Measurements from ENCODE around the gene ANTXR1.

ANTXR1 gene

GRCh38 chr2:69196327-69197117 is 183.5 kb downstream of the ANTXR1 start:
- DNase-seq (ENCODE audit: insufficient read length, low spot score) (no peak), FAIRE-seq (no peak)
- TF ChIP-seq TAF1 (IDR thresholded peaks at IDR 0.05; ENCODE audit: low read depth, low read length) (no peak), POLR2A (IDR thresholded peaks at IDR 0.05; ENCODE audit: low read depth, low read length) (no peak), SPI1 (IDR thresholded peaks at IDR 0.05; ENCODE audit: low read depth, low read length) (no peak), PAX5 (IDR thresholded peaks at IDR 0.05; ENCODE audit: insufficient read depth, low read length, severe bottlenecking) (no peak), POU2F2 (IDR thresholded peaks at IDR 0.05; ENCODE audit: low read depth, low read length) (no peak)

- DNase-seq (ENCODE audit: insufficient read length, low spot score) (no peak), FAIRE-seq (no peak)
- TF ChIP-seq PAX5 (IDR thresholded peaks at IDR 0.05; ENCODE audit: insufficient read depth, low read length, severe bottlenecking) (no peak), POLR2A (IDR thresholded peaks at IDR 0.05; ENCODE audit: low read depth, low read length) (no peak), POLR2AphosphoS5 (IDR thresholded peaks at IDR 0.05; ENCODE audit: low read depth, low read length) (no peak), SPI1 (IDR thresholded peaks at IDR 0.05; ENCODE audit: low read depth, low read length) (no peak), POU2F2 (IDR thresholded peaks at IDR 0.05; ENCODE audit: low read depth, low read length) (no peak), TAF1 (IDR thresholded peaks at IDR 0.05; ENCODE audit: low read depth, low read length) (no peak)
Observed at GRCh38 chr2:69200107-69200520, 187.1 kb downstream of the ANTXR1 start.

GRCh38 chr2:69201259-69201658 is 188.3 kb downstream of the ANTXR1 start:
- TF ChIP-seq PAX5 (IDR thresholded peaks at IDR 0.05; ENCODE audit: insufficient read depth, low read length, severe bottlenecking), result no peak
- TF ChIP-seq TAF1 (IDR thresholded peaks at IDR 0.05; ENCODE audit: low read depth, low read length), result no peak
- no peak for TF ChIP-seq SPI1 (IDR thresholded peaks at IDR 0.05; ENCODE audit: low read depth, low read length)
- TF ChIP-seq POLR2A (IDR thresholded peaks at IDR 0.05; ENCODE audit: low read depth, low read length), result no peak
- no peak for TF ChIP-seq POLR2AphosphoS5 (IDR thresholded peaks at IDR 0.05; ENCODE audit: low read depth, low read length)
- no peak for TF ChIP-seq POU2F2 (IDR thresholded peaks at IDR 0.05; ENCODE audit: low read depth, low read length)
- FAIRE-seq (no peak), DNase-seq (ENCODE audit: insufficient read length, low spot score) (no peak)

GRCh38 chr2:69202327-69202726 is 189.3 kb downstream of the ANTXR1 start:
- no peak for FAIRE-seq
- DNase-seq (ENCODE audit: insufficient read length, low spot score), result no peak
- TF ChIP-seq POU2F2 (IDR thresholded peaks at IDR 0.05; ENCODE audit: low read depth, low read length) (no peak), POLR2AphosphoS5 (IDR thresholded peaks at IDR 0.05; ENCODE audit: low read depth, low read length) (no peak), TAF1 (IDR thresholded peaks at IDR 0.05; ENCODE audit: low read depth, low read length) (no peak), SPI1 (IDR thresholded peaks at IDR 0.05; ENCODE audit: low read depth, low read length) (no peak), PAX5 (IDR thresholded peaks at IDR 0.05; ENCODE audit: insufficient read depth, low read length, severe bottlenecking) (no peak), POLR2A (IDR thresholded peaks at IDR 0.05; ENCODE audit: low read depth, low read length) (no peak)

GRCh38 chr2:69203166-69203985 is 190.4 kb downstream of the ANTXR1 start:
- DNase-seq (ENCODE audit: insufficient read length, low spot score) (no peak), FAIRE-seq (no peak)
- TF ChIP-seq POU2F2 (IDR thresholded peaks at IDR 0.05; ENCODE audit: low read depth, low read length), result no peak
- no peak for TF ChIP-seq TAF1 (IDR thresholded peaks at IDR 0.05; ENCODE audit: low read depth, low read length)
- TF ChIP-seq POLR2AphosphoS5 (IDR thresholded peaks at IDR 0.05; ENCODE audit: low read depth, low read length), result no peak
- TF ChIP-seq SPI1 (IDR thresholded peaks at IDR 0.05; ENCODE audit: low read depth, low read length), result no peak
- TF ChIP-seq POLR2A (IDR thresholded peaks at IDR 0.05; ENCODE audit: low read depth, low read length), result no peak
- TF ChIP-seq PAX5 (IDR thresholded peaks at IDR 0.05; ENCODE audit: insufficient read depth, low read length, severe bottlenecking), result no peak

- TF ChIP-seq POLR2AphosphoS5 (IDR thresholded peaks at IDR 0.05; ENCODE audit: low read depth, low read length) (no peak), POU2F2 (IDR thresholded peaks at IDR 0.05; ENCODE audit: low read depth, low read length) (no peak), SPI1 (IDR thresholded peaks at IDR 0.05; ENCODE audit: low read depth, low read length) (no peak), PAX5 (IDR thresholded peaks at IDR 0.05; ENCODE audit: insufficient read depth, low read length, severe bottlenecking) (no peak), TAF1 (IDR thresholded peaks at IDR 0.05; ENCODE audit: low read depth, low read length) (no peak), POLR2A (IDR thresholded peaks at IDR 0.05; ENCODE audit: low read depth, low read length) (no peak)
- DNase-seq (ENCODE audit: insufficient read length, low spot score), result no peak
- no peak for FAIRE-seq
Observed at GRCh38 chr2:69204654-69205053, 191.7 kb downstream of the ANTXR1 start.

GRCh38 chr2:69205076-69205475 is 192.1 kb downstream of the ANTXR1 start:
- TF ChIP-seq SPI1 (IDR thresholded peaks at IDR 0.05; ENCODE audit: low read depth, low read length), result no peak
- TF ChIP-seq POLR2AphosphoS5 (IDR thresholded peaks at IDR 0.05; ENCODE audit: low read depth, low read length), result no peak
- no peak for TF ChIP-seq TAF1 (IDR thresholded peaks at IDR 0.05; ENCODE audit: low read depth, low read length)
- TF ChIP-seq POLR2A (IDR thresholded peaks at IDR 0.05; ENCODE audit: low read depth, low read length), result no peak
- no peak for TF ChIP-seq POU2F2 (IDR thresholded peaks at IDR 0.05; ENCODE audit: low read depth, low read length)
- TF ChIP-seq PAX5 (IDR thresholded peaks at IDR 0.05; ENCODE audit: insufficient read depth, low read length, severe bottlenecking), result no peak
- no peak for DNase-seq (ENCODE audit: insufficient read length, low spot score)
- no peak for FAIRE-seq

- FAIRE-seq (no peak), DNase-seq (ENCODE audit: insufficient read length, low spot score) (no peak)
- no peak for TF ChIP-seq POU2F2 (IDR thresholded peaks at IDR 0.05; ENCODE audit: low read depth, low read length)
- TF ChIP-seq TAF1 (IDR thresholded peaks at IDR 0.05; ENCODE audit: low read depth, low read length), result no peak
- no peak for TF ChIP-seq SPI1 (IDR thresholded peaks at IDR 0.05; ENCODE audit: low read depth, low read length)
- TF ChIP-seq POLR2AphosphoS5 (IDR thresholded peaks at IDR 0.05; ENCODE audit: low read depth, low read length), result no peak
- no peak for TF ChIP-seq POLR2A (IDR thresholded peaks at IDR 0.05; ENCODE audit: low read depth, low read length)
- no peak for TF ChIP-seq PAX5 (IDR thresholded peaks at IDR 0.05; ENCODE audit: insufficient read depth, low read length, severe bottlenecking)
Observed at GRCh38 chr2:69205491-69205890, 192.5 kb downstream of the ANTXR1 start.

- DNase-seq (ENCODE audit: insufficient read length, low spot score) (no peak), FAIRE-seq (no peak)
- TF ChIP-seq POLR2AphosphoS5 (IDR thresholded peaks at IDR 0.05; ENCODE audit: low read depth, low read length) (no peak), TAF1 (IDR thresholded peaks at IDR 0.05; ENCODE audit: low read depth, low read length) (no peak), PAX5 (IDR thresholded peaks at IDR 0.05; ENCODE audit: insufficient read depth, low read length, severe bottlenecking) (no peak), POU2F2 (IDR thresholded peaks at IDR 0.05; ENCODE audit: low read depth, low read length) (no peak)
Observed at GRCh38 chr2:69208023-69208595, 195.1 kb downstream of the ANTXR1 start.
